HCEC 1CT (cell line): Measurements from ENCODE around the gene RCAN2.
"Not testable (repeated sequence)": the region's sequence is repeated elsewhere in the genome, so short reads cannot be mapped to it uniquely, and the experiment has no call there.

Source experiments
- DNase-seq: peaks from one replicate; pipeline ENCODE4 v3.0.0-alpha.2; 2017

The RCAN2 gene

GRCh38 chr6:46381579-46381978, 109.7 kb downstream of the RCAN2 start:
- DNase-seq: no peak

GRCh38 chr6:46381057-46381456, 110.2 kb downstream of the RCAN2 start:
- no peak for DNase-seq

GRCh38 chr6:46380152-46380807, 111.0 kb downstream of the RCAN2 start:
- DNase-seq: no peak

- no peak for DNase-seq
Observed at GRCh38 chr6:46378882-46379416, 112.3 kb downstream of the RCAN2 start.

- DNase-seq: no peak
Observed at GRCh38 chr6:46378161-46378881, 112.9 kb downstream of the RCAN2 start.

- DNase-seq: no peak
Observed at GRCh38 chr6:46377209-46377608, 114.0 kb downstream of the RCAN2 start.

- no peak for DNase-seq
Observed at GRCh38 chr6:46376562-46377061, 114.6 kb downstream of the RCAN2 start.

GRCh38 chr6:46370622-46371021, 120.6 kb downstream of the RCAN2 start:
- peak; percentile 58 for DNase-seq

- no peak for DNase-seq
Observed at GRCh38 chr6:46368169-46368536, 123.1 kb downstream of the RCAN2 start.

- DNase-seq: no peak
Observed at GRCh38 chr6:46367354-46368168, 123.7 kb downstream of the RCAN2 start.

- no peak for DNase-seq
Observed at GRCh38 chr6:46366190-46366900, 124.9 kb downstream of the RCAN2 start.

- no peak for DNase-seq
Observed at GRCh38 chr6:46357591-46357990, 133.7 kb downstream of the RCAN2 start.

GRCh38 chr6:46356543-46356942, 134.7 kb downstream of the RCAN2 start:
- DNase-seq: no peak

GRCh38 chr6:46353528-46353927, 137.7 kb downstream of the RCAN2 start:
- DNase-seq: no peak

- no peak for DNase-seq
Observed at GRCh38 chr6:46352541-46353268, 138.5 kb downstream of the RCAN2 start.

GRCh38 chr6:46350714-46351113, 140.5 kb downstream of the RCAN2 start:
- no peak for DNase-seq

- DNase-seq: no peak
Observed at GRCh38 chr6:46347669-46348068, 143.6 kb downstream of the RCAN2 start.

GRCh38 chr6:46340246-46340645, 151.0 kb downstream of the RCAN2 start:
- DNase-seq: no peak

GRCh38 chr6:46338131-46338530, 153.1 kb downstream of the RCAN2 start:
- DNase-seq: no peak

- no peak for DNase-seq
Observed at GRCh38 chr6:46334442-46334841, 156.8 kb downstream of the RCAN2 start.

GRCh38 chr6:46333481-46333880, 157.8 kb downstream of the RCAN2 start:
- no peak for DNase-seq

GRCh38 chr6:46332448-46332847, 158.8 kb downstream of the RCAN2 start:
- DNase-seq: not testable (repeated sequence)
